H1 (cell line): Measurements from ENCODE around the gene GYPC. TPM values are rescaled to one million over a fixed set of nuclear protein-coding genes. Genes with fewer than 3 reads are reported as not detected.
A peak's percentile ranks its signal among the peaks of the same experiment; 100 is the strongest.
"Not testable (repeated sequence)": the region's sequence is repeated elsewhere in the genome, so short reads cannot be mapped to it uniquely, and the experiment has no call there.

ENCODE experiments used
- CTCF ChIA-PET: fragments of 300-600 bp; sonication (Branson Sonifier 250); formaldehyde crosslinking; loops from one replicate; lab custom pipeline; 2021; ENCODE audit not compliant: partially characterized antibody; lab: Charles Lee
- POLR2A ChIA-PET: fragments of 300-600 bp; sonication (Branson Sonifier 250); formaldehyde crosslinking; loops from one replicate; lab custom pipeline; 2021; ENCODE audit warnings: inconsistent platforms; ENCODE audit not compliant: partially characterized antibody; lab: Charles Lee
- DNase-seq, 2 experiments: peaks; one replicate each; pipeline versions ENCODE4 v3.0.0 to v3.0.0-alpha.2; 2010 to 2022; ENCODE audit warnings: low spot score in 2 of 2, low read depth in 1 of 2, mixed read lengths in 1 of 2
- FAIRE-seq: peaks from 2 replicates; lab custom pipeline; 2011; peaks lifted over from hg19 to GRCh38; lab: Jason Lieb, UNC
- H2AFZ ChIP-seq: 2 replicates; pipeline ENCODE4 v1.8.1; 2012; ENCODE audit warnings: low read length, inconsistent platforms
- H2AK5ac ChIP-seq: 2 replicates; pipeline ENCODE4 v1.6.1; 2013; ENCODE audit warnings: low read depth, low read length
- H2BK120ac ChIP-seq: replicated peaks from 2 replicates; pipeline ENCODE3; 2013; ENCODE audit warnings: low read depth, low read length, inconsistent platforms
- H2BK12ac ChIP-seq: 2 replicates; pipeline ENCODE4 v1.6.1; 2013; ENCODE audit warnings: low read depth, low read length
- H2BK15ac ChIP-seq: 2 replicates; pipeline ENCODE4 v1.6.1; 2013; ENCODE audit warnings: low read length
- H2BK20ac ChIP-seq: 2 replicates; pipeline ENCODE4 v1.6.1; 2013; ENCODE audit warnings: low read length
- H2BK5ac ChIP-seq: 2 replicates; pipeline ENCODE4 v1.6.1; 2013; ENCODE audit warnings: low read depth, low read length
- H3K14ac ChIP-seq: 2 replicates; pipeline ENCODE4 v1.6.1; 2013; ENCODE audit warnings: inconsistent platforms; ENCODE audit not compliant: insufficient read length
- H3K18ac ChIP-seq: 2 replicates; pipeline ENCODE4 v1.6.1; 2013; ENCODE audit warnings: low read length; ENCODE audit errors: extremely low read depth
- H3K23ac ChIP-seq: 2 replicates; pipeline ENCODE4 v1.6.1; 2013; ENCODE audit warnings: inconsistent platforms; ENCODE audit not compliant: insufficient read length
- H3K23me2 ChIP-seq: 2 replicates; pipeline ENCODE4 v1.6.1; 2013; ENCODE audit warnings: low read depth, low read length
- H3K27ac ChIP-seq: 2 replicates; pipeline ENCODE4 v1.6.1; 2011; ENCODE audit warnings: low read depth, low read length, inconsistent platforms
- H3K27me3 ChIP-seq, 4 experiments: replicated peaks in 1 of 4; 1 replicate in 1 of 4; 2 replicates in 3 of 4; pipeline versions ENCODE4 v1.6.1 to v1.8.1; 2011 to 2013; ENCODE audit warnings: low read length in 3 of 4, mild to moderate bottlenecking in 3 of 4, inconsistent platforms in 2 of 4, mixed read lengths in 2 of 4, moderate library complexity in 1 of 4; ENCODE audit not compliant: control insufficient read depth in 3 of 4, insufficient read depth in 3 of 4; ENCODE audit errors: extremely low read depth in 1 of 4
- H3K36me3 ChIP-seq, 4 experiments: 2 replicates each; pipeline versions ENCODE4 v1.6.1 to v1.8.1; 2011 to 2013; ENCODE audit warnings: mild to moderate bottlenecking in 4 of 4, low read length in 3 of 4, moderate library complexity in 2 of 4, control low read depth in 1 of 4, inconsistent platforms in 1 of 4; ENCODE audit not compliant: insufficient read depth in 4 of 4, control insufficient read depth in 2 of 4
- H3K4ac ChIP-seq: replicated peaks from 2 replicates; pipeline ENCODE3; 2013; ENCODE audit warnings: low read length, low read depth, mixed read lengths, inconsistent platforms; ENCODE audit not compliant: insufficient read length
- H3K4me1 ChIP-seq, 4 experiments: replicated peaks in 1 of 4; 1 replicate in 1 of 4; 2 replicates in 3 of 4; pipeline versions ENCODE4 v1.6.1 to v1.8.1; 2011 to 2013; ENCODE audit warnings: low read length in 3 of 4, inconsistent platforms in 2 of 4, mixed read lengths in 1 of 4; ENCODE audit not compliant: insufficient read depth in 4 of 4, control insufficient read depth in 3 of 4
- H3K4me2 ChIP-seq, 2 experiments: 2 replicates each; pipeline versions ENCODE4 v1.6.1 to v1.8.1; 2011 to 2013; ENCODE audit warnings: low read depth in 2 of 2, low read length in 2 of 2, control low read depth in 1 of 2, inconsistent platforms in 1 of 2, mild to moderate bottlenecking in 1 of 2; ENCODE audit not compliant: insufficient read depth in 1 of 2
- H3K4me3 ChIP-seq, 4 experiments: fragments of 200-600, 300-600 bp in 1 of 4; sonication (generic), shearing (Covaris generic), sonication (Bioruptor Twin) in 1 of 4; 2 replicates each; pipeline versions ENCODE4 v1.5.1 to v1.8.1; 2011 to 2016; ENCODE audit warnings: low read length in 4 of 4, low read depth in 3 of 4, control low read depth in 2 of 4, inconsistent platforms in 2 of 4, mild to moderate bottlenecking in 2 of 4, mixed read lengths in 1 of 4, moderate library complexity in 1 of 4; ENCODE audit not compliant: insufficient read depth in 2 of 4; ENCODE audit errors: extremely low read depth in 1 of 4
- H3K56ac ChIP-seq: replicated peaks from 2 replicates; pipeline ENCODE3; 2013; ENCODE audit warnings: low read depth, mild to moderate bottlenecking, mixed read lengths, low read length, inconsistent platforms; ENCODE audit not compliant: insufficient read length
- H3K79me1 ChIP-seq: 2 replicates; pipeline ENCODE4 v1.6.1; 2013; ENCODE audit warnings: low read depth, low read length, control low read depth
- H3K79me2 ChIP-seq, 2 experiments: 2 replicates each; pipeline versions ENCODE4 v1.6.1 to v1.8.1; 2012 to 2013; ENCODE audit warnings: low read length in 2 of 2, mild to moderate bottlenecking in 2 of 2, inconsistent platforms in 1 of 2; ENCODE audit not compliant: insufficient read depth in 2 of 2, control insufficient read depth in 1 of 2
- H3K9ac ChIP-seq, 4 experiments: replicated peaks in 1 of 4; 1 replicate in 1 of 4; 2 replicates in 3 of 4; pipeline versions ENCODE4 v1.6.1 to v1.8.1; 2011 to 2013; ENCODE audit warnings: low read depth in 3 of 4, low read length in 3 of 4, control low read depth in 2 of 4, mild to moderate bottlenecking in 2 of 4, moderate library complexity in 2 of 4, inconsistent platforms in 1 of 4; ENCODE audit errors: extremely low read depth in 1 of 4
- H3K9me3 ChIP-seq, 2 experiments: 2 replicates each; pipeline versions ENCODE4 v1.6.1 to v1.8.1; 2012 to 2013; ENCODE audit warnings: mild to moderate bottlenecking in 2 of 2, moderate library complexity in 2 of 2, control low read depth in 1 of 2, inconsistent platforms in 1 of 2, low read depth in 1 of 2, low read length in 1 of 2, mixed read lengths in 1 of 2; ENCODE audit not compliant: insufficient read depth in 2 of 2
- H4K20me1 ChIP-seq, 2 experiments: replicated peaks in 1 of 2; 2 replicates each; pipeline versions ENCODE3 to v1.8.1; 2011 to 2013; ENCODE audit warnings: inconsistent platforms in 2 of 2, low read length in 2 of 2, mild to moderate bottlenecking in 1 of 2; ENCODE audit not compliant: insufficient read depth in 2 of 2, control insufficient read depth in 1 of 2
- H4K5ac ChIP-seq: 2 replicates; pipeline ENCODE4 v1.6.1; 2013; ENCODE audit warnings: low read length, low read depth, mixed read lengths, inconsistent platforms; ENCODE audit not compliant: insufficient read length
- H4K8ac ChIP-seq: 2 replicates; pipeline ENCODE4 v1.8.0; 2013; ENCODE audit warnings: mild to moderate bottlenecking, moderate library complexity, low read length, inconsistent platforms; ENCODE audit not compliant: insufficient read depth; ENCODE audit errors: extremely low read depth
- H4K91ac ChIP-seq: replicated peaks from 2 replicates; pipeline ENCODE3; 2013; ENCODE audit warnings: low read length, mixed read lengths, inconsistent platforms; ENCODE audit not compliant: insufficient read length
- WGBS, 2 experiments: shearing (Covaris generic) in 1 of 2; methylation state at CpG; one replicate each; pipeline versions ENCODE4 v1.1.6 to v1.1.7; 2013 to 2015; ENCODE audit warnings: low lambda C conversion rate in 2 of 2, mixed read lengths in 2 of 2, inconsistent platforms in 1 of 2, low coverage in 1 of 2, missing lambda C conversion rate in 1 of 2; ENCODE audit not compliant: insufficient replicate concordance in 2 of 2, insufficient coverage in 1 of 2, insufficient read length in 1 of 2; ENCODE audit errors: extremely low coverage in 1 of 2, missing lambda C conversion rate in 1 of 2; 5-methylcytosine and 5-hydroxymethylcytosine counted together
- polyA plus RNA-seq, 7 experiments: library from polyadenylated mRNA; depleted of rRNA in 3 of 7; stranded (reverse) in 5 of 7; unstranded in 2 of 7; fragments of >200 nt in 5 of 7; fragments of 200-250 nt in 2 of 7; gene quantifications; 1 replicate in 5 of 7; 2 replicates in 1 of 7; 4 replicates in 1 of 7; pipeline versions ENCODE4 v1.2.1 to v1.2.3, GENCODE V29; 2011 to 2013; ENCODE audit warnings: missing spikeins in 2 of 7, mixed read lengths in 2 of 7
- total RNA-seq: library from RNA; stranded (reverse); fragmentation: NEBNext Ultra II Directional; extraction: Animal tissue kit (Norgen Biotek cat#: 25700); gene quantifications from 2 replicates; pipeline ENCODE4 v1.2.1, GENCODE V29; 2021

Gene GYPC
- total and polyA plus RNA-seq, 2 of the 8 experiments (the other 6 are each of a cell fraction or from before 2014, with no cell fraction given) = 26.8 to 53.6 TPM

- H3K18ac ChIP-seq, H4K5ac ChIP-seq, DNase-seq, H2BK12ac ChIP-seq, H3K23me2 ChIP-seq, H2BK120ac ChIP-seq, H2AFZ ChIP-seq, POLR2A ChIA-PET, H3K9ac ChIP-seq, H2AK5ac ChIP-seq, H3K9me3 ChIP-seq, H3K27me3 ChIP-seq, H3K36me3 ChIP-seq, H3K4me1 ChIP-seq, H2BK20ac ChIP-seq, H3K4me3 ChIP-seq, H4K91ac ChIP-seq, H3K14ac ChIP-seq, CTCF ChIA-PET, H2BK15ac ChIP-seq, H4K20me1 ChIP-seq, H4K8ac ChIP-seq, H3K27ac ChIP-seq, H3K4ac ChIP-seq, H3K79me2 ChIP-seq, H3K56ac ChIP-seq, H2BK5ac ChIP-seq, H3K79me1 ChIP-seq, H3K23ac ChIP-seq, FAIRE-seq, H3K4me2 ChIP-seq: not testable (repeated sequence)
- WGBS, 2 experiments = 0% methylated on average over 1 of the region's 1 CpG; no CpG with 5 or more reads in 1 of the 2 experiments
Observed at GRCh38 chr2:126692241-126692640, 36.3 kb downstream of the GYPC start.

- H4K91ac ChIP-seq, H3K9me3 ChIP-seq, H2BK120ac ChIP-seq, H2BK20ac ChIP-seq, H2AK5ac ChIP-seq, H3K23ac ChIP-seq, H4K20me1 ChIP-seq, H3K4me1 ChIP-seq, CTCF ChIA-PET, H3K14ac ChIP-seq, H3K18ac ChIP-seq, H3K23me2 ChIP-seq, H2BK5ac ChIP-seq, POLR2A ChIA-PET, H3K36me3 ChIP-seq, H2BK15ac ChIP-seq, H3K27ac ChIP-seq, H2AFZ ChIP-seq, H2BK12ac ChIP-seq, H3K27me3 ChIP-seq, H3K4me3 ChIP-seq, H4K5ac ChIP-seq, DNase-seq, H3K79me1 ChIP-seq, H3K56ac ChIP-seq, H3K4me2 ChIP-seq, H3K4ac ChIP-seq, H4K8ac ChIP-seq, H3K79me2 ChIP-seq, H3K9ac ChIP-seq: not testable (repeated sequence)
- peak; percentile 28 for FAIRE-seq
- WGBS, 2 experiments = 97% methylated on average over 2 of the region's 3 CpGs; no CpG with 5 or more reads in 1 of the 2 experiments
Observed at GRCh38 chr2:126692934-126693592, 37.1 kb downstream of the GYPC start.
